ENCODE data around the gene CAMSAP1. TPM values are rescaled to one million over a fixed set of nuclear protein-coding genes. Genes with fewer than 3 reads are reported as not detected.

CAMSAP1 gene
- total and polyA plus RNA-seq, 2 experiments from 2014 or later, result 2.8 to 12.4 TPM

- DNase-seq, result no peak
- in situ Hi-C loops (cut with MboI), result no loop called here
Measured at GRCh38 chr9:135823036-135823435, 84.3 kb downstream of the CAMSAP1 start.

GRCh38 chr9:135822374-135822755 lies 85.0 kb downstream of the CAMSAP1 start:
- Histone ChIP-seq H3K9me3 (ENCODE audit: low read depth) (no peaks in the 10 kb centered on the region), H3K36me3 (ENCODE audit: low read depth) (peaks cover 3% of the 10 kb centered on the region; the same call in 1 of the 2 replicates), H3K27ac (no peak overlapping the region), H3F3A (ENCODE audit: insufficient read depth) (no peaks in the 10 kb centered on the region), H3K9me2 (ENCODE audit: insufficient read depth) (no peaks in the 10 kb centered on the region), H3K4me3 (no peak overlapping the region), H3K9ac (no peak overlapping the region), H3K79me2 (ENCODE audit: insufficient read depth) (no peaks in the 10 kb centered on the region), H3K27me3 (replicated peaks; ENCODE audit: insufficient read depth) (no peaks in the 10 kb centered on the region), H2AFZ (no peak overlapping the region), H4K20me1 (ENCODE audit: insufficient read depth) (no peaks in the 10 kb centered on the region), H3K4me2 (ENCODE audit: unreplicated experiment) (no peak overlapping the region), H3K4me1 (ENCODE audit: insufficient read depth) (no peaks in the 10 kb centered on the region)
- WGBS, 2 experiments (ENCODE audit: low coverage in 1 of 2, low lambda C conversion rate in 2 of 2, missing lambda C conversion rate in 2 of 2), result 93 to 95% methylated on average over 18 of the region's 18 CpGs
- in situ Hi-C loops (cut with MboI), result no loop called here
- DNase-seq, result no peak
- TF ChIP-seq EZH2 (IDR thresholded peaks at IDR 0.05; ENCODE audit: insufficient read depth, poor library complexity, severe bottlenecking), result no peak
- no peak for TF ChIP-seq EZH2phosphoT487 (IDR thresholded peaks at IDR 0.05; ENCODE audit: insufficient read depth, low read depth)

More at GRCh38 chr9:135823036-135823435, 84.3 kb downstream of the CAMSAP1 start:
- no peaks in the 10 kb centered on the region for H3K27me3 ChIP-seq (replicated peaks; ENCODE audit: insufficient read depth)
- peaks cover 3% of the 10 kb centered on the region; the same call in 1 of the 2 replicates for H3K36me3 ChIP-seq (ENCODE audit: low read depth)
- H4K20me1 ChIP-seq (ENCODE audit: insufficient read depth), result no peaks in the 10 kb centered on the region
- TF ChIP-seq EZH2phosphoT487 (IDR thresholded peaks at IDR 0.05; ENCODE audit: insufficient read depth, low read depth) (no peak), EZH2 (IDR thresholded peaks at IDR 0.05; ENCODE audit: insufficient read depth, poor library complexity, severe bottlenecking) (no peak)
- H3K79me2 ChIP-seq (ENCODE audit: insufficient read depth), result no peaks in the 10 kb centered on the region
- no peak overlapping the region for H3K9ac ChIP-seq
- no peak overlapping the region for H3K4me3 ChIP-seq
- no peak overlapping the region for H3K4me2 ChIP-seq (ENCODE audit: unreplicated experiment)
- no peaks in the 10 kb centered on the region for H3K9me2 ChIP-seq (ENCODE audit: insufficient read depth)
- no peak overlapping the region for H3K27ac ChIP-seq
- H3K4me1 ChIP-seq (ENCODE audit: insufficient read depth), result no peaks in the 10 kb centered on the region
- no peak overlapping the region for H2AFZ ChIP-seq
- WGBS, 2 experiments (ENCODE audit: low coverage in 1 of 2, low lambda C conversion rate in 2 of 2, missing lambda C conversion rate in 2 of 2), result 96 to 97% methylated on average over 12 of the region's 12 CpGs
- no peaks in the 10 kb centered on the region for H3K9me3 ChIP-seq (ENCODE audit: low read depth)
- H3F3A ChIP-seq (ENCODE audit: insufficient read depth), result no peaks in the 10 kb centered on the region

- DNase-seq, result no peak
- H3K79me2 ChIP-seq (ENCODE audit: insufficient read depth), result no peaks in the 10 kb centered on the region
- in situ Hi-C loops (cut with MboI), result no loop called here
- no peak overlapping the region for H3K4me3 ChIP-seq
- no peak overlapping the region for H2AFZ ChIP-seq
- H3F3A ChIP-seq (ENCODE audit: insufficient read depth), result no peaks in the 10 kb centered on the region
- no peaks in the 10 kb centered on the region for H4K20me1 ChIP-seq (ENCODE audit: insufficient read depth)
- H3K9me3 ChIP-seq (ENCODE audit: low read depth), result no peaks in the 10 kb centered on the region
- no peak overlapping the region for H3K27ac ChIP-seq
- H3K36me3 ChIP-seq (ENCODE audit: low read depth), result peaks cover 3% of the 10 kb centered on the region; the same call in 1 of the 2 replicates
- H3K9me2 ChIP-seq (ENCODE audit: insufficient read depth), result no peaks in the 10 kb centered on the region
- TF ChIP-seq EZH2 (IDR thresholded peaks at IDR 0.05; ENCODE audit: insufficient read depth, poor library complexity, severe bottlenecking) (no peak), EZH2phosphoT487 (IDR thresholded peaks at IDR 0.05; ENCODE audit: insufficient read depth, low read depth) (no peak)
- H3K9ac ChIP-seq, result no peak overlapping the region
- no peaks in the 10 kb centered on the region for H3K4me1 ChIP-seq (ENCODE audit: insufficient read depth)
- H3K27me3 ChIP-seq (replicated peaks; ENCODE audit: insufficient read depth), result no peaks in the 10 kb centered on the region
- no peak overlapping the region for H3K4me2 ChIP-seq (ENCODE audit: unreplicated experiment)
- WGBS, 2 experiments (ENCODE audit: low coverage in 1 of 2, low lambda C conversion rate in 2 of 2, missing lambda C conversion rate in 2 of 2), result 93 to 95% methylated on average over 26 to 27 of the region's 27 CpGs
Measured at GRCh38 chr9:135821733-135822373, 85.5 kb downstream of the CAMSAP1 start.

- no peak overlapping the region for H3K27ac ChIP-seq
- in situ Hi-C loops (cut with MboI), result no loop called here
- no peaks in the 10 kb centered on the region for H3K9me3 ChIP-seq (ENCODE audit: low read depth)
- H3F3A ChIP-seq (ENCODE audit: insufficient read depth), result no peaks in the 10 kb centered on the region
- H3K79me2 ChIP-seq (ENCODE audit: insufficient read depth), result no peaks in the 10 kb centered on the region
- H3K36me3 ChIP-seq (ENCODE audit: low read depth), result no peaks in the 10 kb centered on the region; the same call in 1 of the 2 replicates
- no peaks in the 10 kb centered on the region for H3K4me1 ChIP-seq (ENCODE audit: insufficient read depth)
- TF ChIP-seq EZH2 (IDR thresholded peaks at IDR 0.05; ENCODE audit: insufficient read depth, poor library complexity, severe bottlenecking) (no peak), EZH2phosphoT487 (IDR thresholded peaks at IDR 0.05; ENCODE audit: insufficient read depth, low read depth) (no peak)
- no peak overlapping the region for H2AFZ ChIP-seq
- no peak overlapping the region for H3K4me2 ChIP-seq (ENCODE audit: unreplicated experiment)
- H3K4me3 ChIP-seq, result no peak overlapping the region
- no peak overlapping the region for H3K9ac ChIP-seq
- no peak for DNase-seq
- no peaks in the 10 kb centered on the region for H3K27me3 ChIP-seq (replicated peaks; ENCODE audit: insufficient read depth)
- no peaks in the 10 kb centered on the region for H3K9me2 ChIP-seq (ENCODE audit: insufficient read depth)
- H4K20me1 ChIP-seq (ENCODE audit: insufficient read depth), result no peaks in the 10 kb centered on the region
- 96 to 99% methylated on average over 19 to 20 of the region's 20 CpGs for WGBS, 2 experiments (ENCODE audit: low coverage in 1 of 2, low lambda C conversion rate in 2 of 2, missing lambda C conversion rate in 2 of 2)
Measured at GRCh38 chr9:135821116-135821515, 86.2 kb downstream of the CAMSAP1 start.

Data from GM23248 (cell line).